HTR-8/SVneo (cell line): ENCODE data around the gene ELP4.
"Not testable (repeated sequence)": the region's sequence is repeated elsewhere in the genome, so short reads cannot be mapped to it uniquely, and the experiment has no call there.

Experiments used
- DNase-seq: peaks from one replicate; pipeline ENCODE4 v3.0.0; 2011; ENCODE audit warnings: low spot score, mixed read lengths; ENCODE audit not compliant: insufficient read length
- FAIRE-seq: peaks from 2 replicates; lab custom pipeline; 2011; peaks lifted over from hg19 to GRCh38; lab: Jason Lieb, UNC

ELP4 gene

GRCh38 chr11:31509429-31510345 is at the start of gene ELP4, which contains the start of gene IMMP1L:
TSS of gene ELP4 (plus strand) at chr11:31509767. CDS start at chr11:31509785, 18 bp downstream.
TSS of gene IMMP1L (minus strand) at chr11:31509622. CDS start at chr11:31463276, 46,346 bp downstream.
- peak; percentile 93 for FAIRE-seq
- peak; percentile 99 for DNase-seq

GRCh38 chr11:31464436-31464835 is 45.1 kb upstream of the ELP4 start:
- FAIRE-seq (no peak), DNase-seq (no peak)

GRCh38 chr11:31474083-31474482 is 35.5 kb upstream of the ELP4 start:
- DNase-seq, result no peak
- FAIRE-seq, result no peak

GRCh38 chr11:31477528-31478222 is 31.9 kb upstream of the ELP4 start:
- no peak for FAIRE-seq
- DNase-seq, result no peak

GRCh38 chr11:31478223-31478590 is 31.4 kb upstream of the ELP4 start:
- DNase-seq, result no peak
- no peak for FAIRE-seq

GRCh38 chr11:31479066-31479465 is 30.5 kb upstream of the ELP4 start:
- FAIRE-seq (no peak), DNase-seq (no peak)

GRCh38 chr11:31480930-31481329 is 28.6 kb upstream of the ELP4 start:
- FAIRE-seq (no peak), DNase-seq (no peak)

GRCh38 chr11:31484497-31484896 is 25.1 kb upstream of the ELP4 start:
- FAIRE-seq (no peak), DNase-seq (no peak)

GRCh38 chr11:31487848-31488247 is 21.7 kb upstream of the ELP4 start:
- DNase-seq (peak; percentile 5), FAIRE-seq (no peak)

- FAIRE-seq, result no peak
- DNase-seq, result no peak
These were observed 17.1 kb upstream of the ELP4 start for GRCh38 chr11:31492320-31492913.

GRCh38 chr11:31493235-31493634 is 16.3 kb upstream of the ELP4 start:
- DNase-seq, result no peak
- FAIRE-seq, result no peak

GRCh38 chr11:31493762-31494161 is 15.8 kb upstream of the ELP4 start:
- FAIRE-seq, result not testable (repeated sequence)

GRCh38 chr11:31499576-31500178 is 9.9 kb upstream of the ELP4 start:
- FAIRE-seq, result no peak
- no peak for DNase-seq

More at GRCh38 chr11:31493762-31494161, 15.8 kb upstream of the ELP4 start:
- DNase-seq, result not testable (repeated sequence)

- no peak for DNase-seq
- no peak for FAIRE-seq
These were observed 9.0 kb upstream of the ELP4 start for GRCh38 chr11:31500560-31500959.

- FAIRE-seq (no peak), DNase-seq (no peak)
These were observed 527 bp upstream of the ELP4 start for GRCh38 chr11:31509051-31509428.

GRCh38 chr11:31512117-31512516 is 2.5 kb downstream of the ELP4 start:
- FAIRE-seq, result no peak
- DNase-seq, result no peak

GRCh38 chr11:31521497-31522150 is 12.1 kb downstream of the ELP4 start:
- no peak for DNase-seq
- FAIRE-seq, result no peak

GRCh38 chr11:31529189-31529588 is 19.6 kb downstream of the ELP4 start:
- FAIRE-seq (no peak), DNase-seq (no peak)

- FAIRE-seq (no peak), DNase-seq (no peak)
These were observed 20.1 kb downstream of the ELP4 start for GRCh38 chr11:31529701-31530100.

GRCh38 chr11:31531293-31531692 is 21.7 kb downstream of the ELP4 start:
- FAIRE-seq (no peak), DNase-seq (no peak)
